Occipital lobe (tissue), 2 donors: ENCODE measurements around the gene RASSF5. TPM values are rescaled to one million over a fixed set of nuclear protein-coding genes. Genes with fewer than 3 reads are reported as not detected.
A peak's percentile ranks its signal among the peaks of the same experiment; 100 is the strongest.

Experiments
- DNase-seq: peaks from one replicate; lab custom pipeline; 2025; lab: John Stamatoyannopoulos, UW
- total RNA-seq: library from RNA; depleted of rRNA; stranded (reverse); fragments of >200 nt; gene quantifications from one replicate; pipeline ENCODE4 v1.2.3, GENCODE V29; 2014

The RASSF5 gene
- total RNA-seq: 0.62 TPM

GRCh38 chr1:206507284-206508129, at the start of gene RASSF5:
RASSF5 (plus strand) TSS chr1:206507531; CDS start chr1:206507603, 72 bp downstream.
- DNase-seq: peak; percentile 69

- no peak for DNase-seq
Measured at GRCh38 chr1:206459703-206460102, 47.6 kb upstream of the RASSF5 start.

DNA sequence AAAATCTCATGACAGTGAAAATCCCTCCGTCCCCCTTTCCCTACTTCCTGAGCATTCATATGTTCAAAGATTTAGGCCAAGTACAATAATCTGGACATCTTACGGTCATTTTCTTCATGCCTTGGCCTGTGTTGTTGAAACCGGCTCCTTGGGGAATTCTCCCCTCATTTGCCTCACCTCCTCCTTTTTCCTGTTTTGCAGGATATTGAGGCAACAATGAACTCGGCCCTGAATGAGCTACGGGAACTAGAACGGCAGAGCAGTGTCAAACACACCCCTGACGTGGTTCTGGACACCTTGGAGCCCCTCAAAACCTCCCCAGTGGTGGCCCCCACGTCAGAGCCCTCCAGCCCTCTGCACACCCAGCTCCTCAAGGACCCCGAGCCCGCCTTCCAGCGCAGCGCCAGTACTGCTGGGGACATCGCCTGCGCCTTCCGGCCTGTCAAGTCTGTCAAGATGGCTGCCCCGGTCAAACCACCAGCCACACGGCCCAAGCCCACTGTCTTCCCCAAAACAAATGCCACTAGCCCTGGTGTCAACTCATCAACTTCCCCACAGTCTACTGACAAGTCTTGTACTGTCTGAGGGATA, 46.4 kb upstream of the RASSF5 start:
- DNase-seq: no peak

DNA sequence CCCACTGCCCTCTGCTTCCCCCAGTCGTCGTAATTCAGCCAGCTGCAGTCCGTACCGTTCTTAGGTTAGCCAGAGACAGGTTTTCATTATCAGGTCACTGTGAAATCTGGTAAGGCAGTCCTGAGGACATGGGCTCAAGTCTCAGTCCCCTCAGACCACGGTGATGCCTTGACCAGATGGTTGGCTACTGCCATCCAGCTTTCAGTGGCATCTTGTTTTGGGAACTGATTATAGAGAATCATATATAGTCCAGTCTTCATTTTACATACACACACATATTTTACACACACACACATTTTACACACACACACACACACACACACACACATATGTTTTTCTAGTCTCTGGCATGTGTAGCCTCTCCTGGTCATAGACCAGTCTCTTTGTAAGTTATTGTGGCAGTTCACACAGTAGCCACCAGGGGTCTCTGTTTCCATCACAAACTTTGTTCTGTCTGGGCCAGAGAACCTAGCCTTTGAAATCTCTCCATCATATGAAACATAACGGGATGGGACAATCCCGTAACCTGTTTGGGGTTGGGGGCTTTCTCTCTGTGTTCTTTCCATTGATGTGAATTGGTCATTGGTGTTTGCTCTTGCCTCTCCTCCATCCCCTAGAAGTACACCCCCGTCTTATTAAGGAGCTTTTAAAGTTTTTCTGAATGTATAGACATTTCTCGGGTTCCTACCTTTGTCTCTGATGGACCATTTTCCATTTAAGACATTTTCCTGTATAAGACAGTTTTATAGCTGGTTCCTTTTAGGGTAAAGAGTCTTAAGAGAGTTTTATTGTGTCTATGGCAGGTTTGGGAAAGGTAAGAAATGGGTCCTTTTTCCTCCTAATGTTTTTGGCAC, 45.5 kb upstream of the RASSF5 start:
- DNase-seq: peak; percentile 33

DNA sequence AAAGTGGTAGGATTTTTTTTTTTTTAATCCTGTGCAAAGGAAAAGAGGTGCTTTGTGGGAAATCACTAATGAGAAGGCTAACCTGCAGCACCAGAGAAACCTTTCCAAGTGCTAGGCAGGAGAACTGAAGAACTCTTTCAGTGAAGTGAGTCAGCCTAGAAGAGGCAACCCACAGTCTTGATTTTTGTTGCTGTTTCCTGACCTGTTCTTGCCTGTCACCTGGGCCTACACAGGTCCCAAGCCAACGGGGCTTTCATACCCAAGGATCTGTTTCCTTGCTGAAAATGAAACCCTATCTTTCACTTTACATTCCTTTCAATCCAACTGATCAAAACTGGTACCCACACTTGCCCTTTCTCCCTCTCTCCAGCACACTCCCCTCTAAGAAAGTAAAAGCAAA, 44.2 kb upstream of the RASSF5 start:
- DNase-seq: no peak

DNA sequence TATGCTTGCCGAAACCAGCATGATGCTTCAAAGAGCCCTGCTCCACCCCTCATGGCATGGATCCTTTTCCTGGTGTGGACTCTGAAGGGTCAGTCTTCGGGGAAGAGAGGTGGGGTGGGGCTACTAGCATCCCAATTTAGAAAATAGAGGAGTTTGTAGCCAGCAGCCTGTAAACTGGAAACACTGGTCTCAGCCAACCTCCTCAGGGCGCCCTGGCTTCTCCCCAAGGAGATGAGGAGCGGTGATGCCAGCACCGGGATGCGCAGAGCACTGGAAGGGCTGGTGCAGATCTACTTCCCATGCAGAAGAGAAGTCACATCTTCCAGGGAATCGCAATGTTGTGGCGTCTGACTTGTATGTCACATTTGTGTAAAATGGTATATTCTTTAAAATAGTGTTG, 43.4 kb upstream of the RASSF5 start:
- DNase-seq: no peak

GRCh38 chr1:206464456-206464964, 42.8 kb upstream of the RASSF5 start:
- DNase-seq: no peak

DNA sequence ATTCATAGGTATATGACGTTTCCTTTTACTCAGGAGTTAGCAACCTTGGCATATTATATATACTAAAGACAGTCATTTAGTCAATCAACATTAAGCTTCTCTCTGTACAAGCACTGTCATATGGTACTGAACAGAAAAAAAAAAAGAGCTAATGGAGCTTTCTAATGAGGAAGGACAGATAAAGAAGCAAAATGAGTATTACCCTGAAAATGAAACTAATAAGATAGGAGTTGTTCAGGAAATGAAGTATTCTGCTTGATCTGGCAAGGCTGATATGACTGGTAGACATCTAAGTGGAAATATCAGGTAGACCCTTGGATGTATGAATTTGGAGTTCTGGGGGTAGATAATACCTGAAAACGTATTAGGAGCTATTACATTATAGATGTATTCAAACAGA, 41.4 kb upstream of the RASSF5 start:
- DNase-seq: no peak

GRCh38 chr1:206466840-206467649, 40.3 kb upstream of the RASSF5 start:
- no peak for DNase-seq

DNA sequence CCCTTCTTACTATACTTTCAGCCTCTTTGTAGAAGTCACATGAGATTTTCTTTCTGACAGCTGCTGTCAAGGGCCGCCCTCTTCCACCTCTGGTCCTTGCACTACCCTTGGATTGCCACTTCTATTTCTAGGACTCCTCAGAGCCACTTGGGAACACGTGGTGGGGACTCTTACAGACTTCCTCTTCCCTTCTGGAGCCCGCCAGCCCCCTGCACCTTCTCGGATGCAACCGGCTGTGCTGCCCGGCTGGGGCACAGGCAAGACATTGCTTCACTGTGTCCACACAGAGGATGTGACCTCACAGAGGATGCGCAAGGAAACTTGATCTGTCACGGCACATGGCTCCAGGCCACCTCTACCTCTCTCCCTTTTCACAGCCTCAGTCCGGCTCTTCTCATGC, 39.4 kb upstream of the RASSF5 start:
- DNase-seq: no peak

- DNase-seq: no peak
Measured at GRCh38 chr1:206468571-206468970, 38.8 kb upstream of the RASSF5 start.

- no peak for DNase-seq
Measured at GRCh38 chr1:206469411-206469932, 37.9 kb upstream of the RASSF5 start.

GRCh38 chr1:206469933-206470691, 37.2 kb upstream of the RASSF5 start, which contains the start of gene IKBKE:
IKBKE (plus strand) TSS chr1:206470476; CDS start chr1:206473228, 2,752 bp downstream.
- DNase-seq: no peak

DNA sequence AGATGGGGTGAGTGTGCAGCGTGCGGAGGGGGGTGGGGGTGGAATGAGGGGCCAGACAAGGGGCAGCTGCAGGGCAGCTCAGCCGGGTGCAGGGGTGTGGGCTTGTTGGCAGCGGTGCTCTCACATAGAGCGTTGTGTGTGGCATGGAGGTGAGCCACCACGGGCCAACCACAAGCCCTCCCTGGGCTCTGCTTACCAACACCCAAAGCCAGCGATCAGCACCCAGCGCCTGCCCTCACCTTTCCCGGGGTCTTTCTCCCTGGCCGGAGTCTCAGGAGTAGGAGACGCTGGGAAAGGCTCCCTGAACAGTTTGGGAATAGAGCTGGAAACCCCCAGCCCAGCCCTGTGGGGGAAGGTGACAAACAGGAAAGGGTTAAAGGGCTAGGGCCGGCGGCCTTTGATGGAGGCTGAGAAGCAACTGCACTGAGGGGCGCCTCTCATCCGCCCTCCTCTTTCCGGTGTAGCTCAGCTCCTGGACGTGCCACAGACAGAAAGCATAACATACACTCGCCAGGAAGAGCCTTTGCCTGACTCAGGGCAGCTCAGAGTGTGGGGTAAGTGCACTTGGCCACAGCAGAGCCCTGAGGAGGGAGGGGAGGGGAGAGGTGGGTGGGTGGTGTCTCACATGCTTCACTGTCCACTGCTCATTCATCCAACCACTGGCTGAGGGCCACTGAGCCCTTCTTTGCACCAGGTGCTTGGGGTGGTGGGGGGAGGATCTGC, 36.5 kb upstream of the RASSF5 start:
- no peak for DNase-seq

DNA sequence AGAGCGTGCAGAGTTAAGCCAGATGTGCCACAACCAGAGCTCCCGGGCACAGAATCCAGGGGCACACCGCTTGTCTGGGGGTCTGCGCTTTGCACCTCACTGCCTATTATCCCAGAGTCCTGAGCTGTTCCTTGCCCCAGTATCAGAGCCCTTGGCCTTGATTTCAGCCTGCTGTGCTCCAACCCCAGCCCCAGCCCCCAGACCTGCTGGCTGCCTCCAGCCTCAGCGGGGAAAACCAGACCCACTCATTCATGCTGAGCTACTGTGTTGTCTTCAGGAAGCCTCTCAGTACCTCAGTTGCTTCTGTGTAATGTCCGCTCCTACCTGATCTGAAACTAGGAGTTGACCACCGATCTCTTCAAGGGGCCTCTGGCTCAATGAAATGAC, 35.9 kb upstream of the RASSF5 start:
- no peak for DNase-seq

DNA sequence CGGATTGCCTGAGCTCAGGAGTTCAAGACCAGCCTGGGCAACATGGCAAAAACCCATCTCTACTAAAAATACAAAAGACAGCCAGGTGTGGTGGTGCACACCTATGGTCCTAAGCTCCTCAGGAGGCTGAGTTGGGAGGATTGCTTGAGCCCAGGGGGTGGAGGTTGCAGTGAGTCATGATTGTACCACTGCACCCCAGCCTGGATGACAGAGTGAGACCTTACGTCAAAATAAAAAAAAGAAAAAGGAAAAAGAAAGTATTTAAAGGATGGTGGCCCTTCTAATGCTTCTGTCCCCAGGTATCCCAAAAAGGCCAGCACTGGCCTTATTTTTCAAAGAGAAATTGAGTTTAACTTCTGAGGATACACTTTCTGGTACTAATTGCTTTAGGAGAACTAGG, 35.3 kb upstream of the RASSF5 start:
- no peak for DNase-seq

- DNase-seq: no peak
Measured at GRCh38 chr1:206472454-206472853, 34.9 kb upstream of the RASSF5 start.

- DNase-seq: no peak
Measured at GRCh38 chr1:206472886-206473285, 34.4 kb upstream of the RASSF5 start.

- no peak for DNase-seq
Measured at GRCh38 chr1:206476058-206476457, 31.3 kb upstream of the RASSF5 start.
